ENCODE measurements around the gene CCL20. TPM values are rescaled to one million over a fixed set of nuclear protein-coding genes. Genes with fewer than 3 reads are reported as not detected.
"Not testable (repeated sequence)": the region's sequence is repeated elsewhere in the genome, so short reads cannot be mapped to it uniquely, and the experiment has no call there.

The CCL20 gene
- total RNA-seq, 2 donors from 2014 or later, result 24.3 to 39.7 TPM

- Mint-ChIP-seq H3K27ac (peak overlapping the region; percentile 96), H3K4me3 (peak overlapping the region; percentile 86), H3K36me3 (ENCODE audit: low read depth) (no peaks in the 10 kb centered on the region), H3K27me3 (no peaks in the 10 kb centered on the region), H3K4me1 (peaks cover 20% of the 10 kb centered on the region)
- ATAC-seq (peak; percentile 77), DNase-seq (no peak)
- no peaks in the 10 kb centered on the region for H3K9me3 ChIP-seq (ENCODE audit: control insufficient read depth, low read length, poor library complexity, severe bottlenecking)
Observed at GRCh38 chr2:227826563-227826962, 12.9 kb downstream of the CCL20 start.

- H3K4me3 Mint-ChIP-seq, result peak overlapping the region; percentile 86
- peaks cover 20% of the 10 kb centered on the region for H3K4me1 Mint-ChIP-seq
- H3K36me3 Mint-ChIP-seq (ENCODE audit: low read depth), result no peaks in the 10 kb centered on the region
- no peak for ATAC-seq
- DNase-seq, result no peak
- peak overlapping the region; percentile 96 for H3K27ac Mint-ChIP-seq
- no peaks in the 10 kb centered on the region for H3K27me3 Mint-ChIP-seq
- H3K9me3 ChIP-seq (ENCODE audit: control insufficient read depth, low read length, poor library complexity, severe bottlenecking), result no peaks in the 10 kb centered on the region
Observed at GRCh38 chr2:227827143-227827542, 13.5 kb downstream of the CCL20 start.

GRCh38 chr2:227828477-227828912 lies 14.9 kb downstream of the CCL20 start:
- H3K4me3 Mint-ChIP-seq, result no peak overlapping the region
- peaks cover 17% of the 10 kb centered on the region for H3K4me1 Mint-ChIP-seq
- no peaks in the 10 kb centered on the region for H3K9me3 ChIP-seq (ENCODE audit: control insufficient read depth, low read length, poor library complexity, severe bottlenecking)
- ATAC-seq (no peak), DNase-seq (no peak)
- H3K27me3 Mint-ChIP-seq, result no peaks in the 10 kb centered on the region
- H3K36me3 Mint-ChIP-seq (ENCODE audit: low read depth), result no peaks in the 10 kb centered on the region
- peak overlapping the region; percentile 51 for H3K27ac Mint-ChIP-seq

- no peak overlapping the region for H3K27ac Mint-ChIP-seq
- peaks cover 17% of the 10 kb centered on the region for H3K4me1 Mint-ChIP-seq
- H3K9me3 ChIP-seq (ENCODE audit: control insufficient read depth, low read length, poor library complexity, severe bottlenecking), result no peaks in the 10 kb centered on the region
- no peak overlapping the region for H3K4me3 Mint-ChIP-seq
- no peaks in the 10 kb centered on the region for H3K27me3 Mint-ChIP-seq
- ATAC-seq, result no peak
- no peak for DNase-seq
- H3K36me3 Mint-ChIP-seq (ENCODE audit: low read depth), result no peaks in the 10 kb centered on the region
Observed at GRCh38 chr2:227829337-227829736, 15.7 kb downstream of the CCL20 start.

DNA sequence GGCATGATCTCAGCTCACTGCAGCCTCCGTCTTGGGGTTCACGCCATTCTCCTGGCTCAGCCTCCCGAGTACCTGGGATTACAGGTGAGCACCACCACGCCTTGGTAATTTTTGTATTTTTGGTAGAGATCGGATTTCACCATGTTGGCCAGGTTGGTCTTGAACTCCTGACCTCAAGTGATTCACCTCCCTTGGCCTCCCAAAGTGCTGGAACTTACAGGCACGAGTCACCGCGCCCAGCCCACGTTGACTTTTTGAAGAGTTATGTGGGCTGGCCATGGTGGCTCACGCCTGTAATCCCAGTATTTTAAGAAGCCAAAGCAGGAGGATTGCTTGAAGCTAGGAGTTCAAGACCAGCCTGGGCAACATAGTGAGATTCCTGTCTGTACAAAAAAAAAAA lies 20.8 kb downstream of the CCL20 start:
- H3K9me3 ChIP-seq (ENCODE audit: control insufficient read depth, low read length, poor library complexity, severe bottlenecking), result no peaks in the 10 kb centered on the region
- Mint-ChIP-seq H3K36me3 (ENCODE audit: low read depth) (no peaks in the 10 kb centered on the region), H3K4me3 (no peak overlapping the region), H3K27me3 (no peaks in the 10 kb centered on the region), H3K27ac (no peak overlapping the region), H3K4me1 (no peaks in the 10 kb centered on the region)
- DNase-seq, result no peak
- no peak for ATAC-seq

DNA sequence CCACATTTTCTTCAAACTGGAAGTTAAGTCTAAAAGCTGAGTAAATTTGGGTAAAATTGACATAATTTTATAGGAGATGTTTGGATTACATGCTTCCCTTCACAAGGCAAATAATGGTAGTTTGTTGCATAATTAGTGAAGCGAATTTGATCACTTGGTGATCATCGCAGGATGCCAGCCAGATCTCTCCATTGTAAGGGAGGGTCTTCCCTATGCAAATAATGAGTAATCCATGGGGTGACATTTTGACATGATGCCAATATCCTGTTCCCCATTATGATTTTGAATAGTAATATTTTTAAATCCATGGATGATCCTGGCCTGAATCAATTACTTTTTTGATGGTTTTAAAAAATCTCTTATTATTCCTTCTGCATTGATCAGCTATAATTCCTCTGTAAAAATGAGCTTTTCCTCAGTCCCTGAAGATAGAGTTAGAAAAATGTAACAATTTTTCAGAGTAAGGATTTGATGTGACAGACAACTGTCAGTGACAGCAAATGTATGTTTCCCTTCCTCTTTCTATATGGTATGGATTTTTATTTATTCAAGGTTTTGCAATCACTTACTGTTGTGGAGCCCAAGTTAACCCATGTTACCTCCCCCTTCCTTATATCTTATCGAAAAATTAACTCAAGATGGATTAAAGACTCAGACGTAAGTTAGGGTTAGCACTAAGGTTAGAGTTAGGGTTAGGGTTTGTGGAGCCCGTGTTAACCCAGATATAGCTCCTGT lies 21.4 kb downstream of the CCL20 start:
- no peaks in the 10 kb centered on the region for H3K9me3 ChIP-seq (ENCODE audit: control insufficient read depth, low read length, poor library complexity, severe bottlenecking)
- Mint-ChIP-seq H3K36me3 (ENCODE audit: low read depth) (no peaks in the 10 kb centered on the region), H3K27ac (no peak overlapping the region), H3K4me3 (no peak overlapping the region), H3K4me1 (no peaks in the 10 kb centered on the region), H3K27me3 (no peaks in the 10 kb centered on the region)
- ATAC-seq, result no peak
- no peak for DNase-seq

DNA sequence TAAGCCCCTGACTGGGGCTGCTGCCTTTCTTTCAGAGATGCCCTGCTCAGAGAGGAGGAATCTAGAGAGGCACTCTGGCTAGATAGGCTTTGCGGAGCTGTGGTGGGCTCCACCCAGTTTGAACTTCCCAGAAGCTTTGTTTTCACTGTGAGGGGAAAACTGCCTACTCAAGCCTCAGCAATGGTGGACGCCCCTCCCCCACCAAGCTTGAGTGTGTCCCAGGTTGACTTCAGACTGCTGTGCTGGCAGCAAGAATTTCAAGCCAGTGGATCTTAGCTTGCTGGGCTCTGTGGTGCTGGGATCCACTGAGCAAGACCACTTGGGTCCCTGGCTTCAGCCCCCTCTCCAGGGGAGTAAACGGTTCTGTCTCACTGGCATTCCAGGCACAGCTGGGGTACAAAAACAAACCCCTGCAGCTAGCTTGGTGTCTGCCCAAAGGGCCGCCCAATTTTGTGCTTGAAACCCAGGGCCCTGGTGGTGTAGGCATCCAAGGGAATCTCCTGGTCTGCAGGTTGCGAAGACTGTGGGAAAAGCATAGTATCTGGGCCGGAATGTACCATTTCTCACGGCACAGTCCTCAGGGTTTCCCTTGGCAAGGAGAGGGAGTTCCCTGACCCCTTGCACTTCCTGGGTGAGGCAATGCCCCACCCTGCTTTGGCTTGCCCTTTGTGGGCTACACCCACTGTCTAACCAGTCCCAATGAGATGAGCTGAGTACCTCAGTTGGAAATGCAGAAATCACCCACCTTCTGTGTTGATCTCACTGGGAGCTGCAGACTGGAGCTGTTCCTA lies 25.9 kb downstream of the CCL20 start:
- ATAC-seq (peak; percentile 74), DNase-seq (peak in 1 of 3 donors; percentile 25)
- not testable (repeated sequence) for H3K27me3 Mint-ChIP-seq; H3K4me1 Mint-ChIP-seq; H3K36me3 Mint-ChIP-seq (ENCODE audit: low read depth); H3K9me3 ChIP-seq (ENCODE audit: control insufficient read depth, low read length, poor library complexity, severe bottlenecking); H3K27ac Mint-ChIP-seq; H3K4me3 Mint-ChIP-seq

DNA sequence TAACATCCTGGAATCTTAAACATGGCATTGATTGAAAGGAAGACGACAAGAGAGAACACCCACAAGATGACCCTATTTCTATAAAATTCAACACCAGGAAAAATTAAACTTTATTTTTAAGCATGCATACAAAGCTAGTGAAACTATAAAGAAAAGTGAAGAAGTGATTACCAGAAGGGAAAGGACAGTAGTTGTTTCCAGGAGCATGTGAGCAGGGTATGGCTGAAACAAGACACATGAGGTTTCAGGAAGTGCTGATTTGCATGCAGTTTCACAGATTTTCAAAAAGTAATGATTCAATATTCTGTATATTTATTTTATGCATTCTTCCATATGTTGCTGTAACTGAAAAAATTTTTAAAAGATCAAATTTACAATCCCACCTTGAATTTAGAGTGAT lies 33.2 kb downstream of the CCL20 start:
- H3K36me3 Mint-ChIP-seq (ENCODE audit: low read depth), result no peaks in the 10 kb centered on the region
- H3K27me3 Mint-ChIP-seq, result no peaks in the 10 kb centered on the region
- peak overlapping the region; percentile 100 for H3K27ac Mint-ChIP-seq
- H3K4me1 Mint-ChIP-seq, result peaks cover 30% of the 10 kb centered on the region
- ATAC-seq, result no peak
- no peak for DNase-seq
- H3K4me3 Mint-ChIP-seq, result peak overlapping the region; percentile 85
- no peaks in the 10 kb centered on the region for H3K9me3 ChIP-seq (ENCODE audit: control insufficient read depth, low read length, poor library complexity, severe bottlenecking)

DNA sequence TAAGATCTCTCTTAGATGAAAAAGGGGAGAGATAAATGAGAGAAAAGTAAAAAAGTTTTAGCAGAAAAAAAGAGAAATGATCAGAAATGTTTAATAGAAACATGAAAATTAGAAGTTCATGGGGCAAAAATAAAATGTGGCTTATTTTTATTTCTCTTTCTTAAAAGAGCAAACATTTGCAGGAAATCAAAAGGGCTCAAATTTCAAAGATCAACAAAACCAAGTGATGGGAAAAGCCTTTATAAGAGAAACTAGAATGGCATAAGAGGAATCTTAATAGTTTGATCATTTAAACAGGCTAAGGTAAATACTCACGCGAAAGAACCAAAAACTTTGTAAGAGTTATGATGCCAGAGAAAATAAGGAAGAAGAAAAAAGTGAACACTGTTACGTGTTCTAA lies 34.5 kb downstream of the CCL20 start:
- DNase-seq (no peak), ATAC-seq (peak; percentile 44)
- Mint-ChIP-seq H3K27me3 (no peaks in the 10 kb centered on the region), H3K4me3 (peak overlapping the region; percentile 85), H3K27ac (peak overlapping the region; percentile 100), H3K4me1 (peaks cover 30% of the 10 kb centered on the region), H3K36me3 (ENCODE audit: low read depth) (no peaks in the 10 kb centered on the region)
- H3K9me3 ChIP-seq (ENCODE audit: control insufficient read depth, low read length, poor library complexity, severe bottlenecking), result no peaks in the 10 kb centered on the region

DNA sequence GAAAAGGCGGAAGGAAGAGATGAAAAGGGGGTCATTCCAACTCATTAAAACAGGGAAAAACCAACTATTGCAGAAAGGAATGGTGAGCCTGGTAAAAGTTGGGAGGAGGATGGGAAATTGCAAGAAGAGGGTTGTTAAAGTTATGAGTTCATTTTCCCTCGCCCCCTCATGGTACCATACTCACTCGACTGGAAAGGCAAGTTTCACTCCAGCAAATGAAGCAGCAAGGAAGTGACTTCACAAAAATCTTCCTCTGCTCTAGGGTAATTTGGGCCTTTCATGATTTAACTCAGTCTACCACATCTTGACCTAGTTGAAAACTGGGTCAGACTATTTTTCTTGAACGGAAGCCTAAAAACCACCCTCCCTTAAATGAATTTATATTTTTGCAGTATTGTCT lies 34.9 kb downstream of the CCL20 start:
- ATAC-seq (peak; percentile 92), DNase-seq (peak in 2 of 3 donors; percentile 20 to 45)
- Mint-ChIP-seq H3K27me3 (no peaks in the 10 kb centered on the region), H3K4me3 (peak overlapping the region; percentile 85), H3K4me1 (peaks cover 31% of the 10 kb centered on the region), H3K36me3 (ENCODE audit: low read depth) (no peaks in the 10 kb centered on the region), H3K27ac (peak overlapping the region; percentile 100)
- no peaks in the 10 kb centered on the region for H3K9me3 ChIP-seq (ENCODE audit: control insufficient read depth, low read length, poor library complexity, severe bottlenecking)

GRCh38 chr2:227849906-227850305 lies 36.3 kb downstream of the CCL20 start:
- H3K9me3 ChIP-seq (ENCODE audit: control insufficient read depth, low read length, poor library complexity, severe bottlenecking), result no peaks in the 10 kb centered on the region
- Mint-ChIP-seq H3K27me3 (no peaks in the 10 kb centered on the region), H3K36me3 (ENCODE audit: low read depth) (no peaks in the 10 kb centered on the region), H3K4me1 (peaks cover 30% of the 10 kb centered on the region), H3K27ac (peak overlapping the region; percentile 100), H3K4me3 (peak overlapping the region; percentile 25)
- ATAC-seq (no peak), DNase-seq (no peak)

GRCh38 chr2:227853204-227853629 lies 39.6 kb downstream of the CCL20 start:
- H3K27ac Mint-ChIP-seq, result peak overlapping the region; percentile 100
- no peaks in the 10 kb centered on the region for H3K36me3 Mint-ChIP-seq (ENCODE audit: low read depth)
- H3K9me3 ChIP-seq (ENCODE audit: control insufficient read depth, low read length, poor library complexity, severe bottlenecking), result no peaks in the 10 kb centered on the region
- peaks cover 21% of the 10 kb centered on the region for H3K4me1 Mint-ChIP-seq
- ATAC-seq, result no peak
- H3K27me3 Mint-ChIP-seq, result no peaks in the 10 kb centered on the region
- DNase-seq, result no peak
- no peak overlapping the region for H3K4me3 Mint-ChIP-seq

GRCh38 chr2:227853765-227854271 lies 40.2 kb downstream of the CCL20 start:
- ATAC-seq (no peak), DNase-seq (no peak)
- Mint-ChIP-seq H3K4me3 (no peak overlapping the region), H3K27me3 (no peaks in the 10 kb centered on the region), H3K27ac (peak overlapping the region; percentile 100), H3K36me3 (ENCODE audit: low read depth) (no peaks in the 10 kb centered on the region), H3K4me1 (peaks cover 17% of the 10 kb centered on the region)
- H3K9me3 ChIP-seq (ENCODE audit: control insufficient read depth, low read length, poor library complexity, severe bottlenecking), result no peaks in the 10 kb centered on the region

Data from T-helper 17 cell (primary cell).